GM18861 (cell line): ENCODE data around the gene MAML3.

Experiments
- ATAC-seq: cut with Tn5 transposase; IDR thresholded peaks from one replicate; pipeline ENCODE4 v1.9.1; 2021; ENCODE audit not compliant: unreplicated experiment

Gene MAML3

GRCh38 chr4:139768366-139768765, 385.6 kb downstream of the MAML3 start:
- no peak for ATAC-seq

- no peak for ATAC-seq
Observed at GRCh38 chr4:139767585-139767984, 386.4 kb downstream of the MAML3 start.

- ATAC-seq: no peak
Observed at GRCh38 chr4:139767168-139767567, 386.8 kb downstream of the MAML3 start.

GRCh38 chr4:139764686-139765310, 389.2 kb downstream of the MAML3 start:
- no peak for ATAC-seq

GRCh38 chr4:139764182-139764581, 389.8 kb downstream of the MAML3 start:
- ATAC-seq: no peak

GRCh38 chr4:139763672-139764071, 390.3 kb downstream of the MAML3 start:
- ATAC-seq: no peak

- no peak for ATAC-seq
Observed at GRCh38 chr4:139763205-139763604, 390.8 kb downstream of the MAML3 start.

- ATAC-seq: no peak
Observed at GRCh38 chr4:139762720-139763119, 391.3 kb downstream of the MAML3 start.

GRCh38 chr4:139761461-139761860, 392.5 kb downstream of the MAML3 start:
- peak; percentile 75 for ATAC-seq

- ATAC-seq: no peak
Observed at GRCh38 chr4:139760567-139760966, 393.4 kb downstream of the MAML3 start.

- ATAC-seq: no peak
Observed at GRCh38 chr4:139759097-139759496, 394.9 kb downstream of the MAML3 start.

- no peak for ATAC-seq
Observed at GRCh38 chr4:139756391-139757180, 397.4 kb downstream of the MAML3 start.

- no peak for ATAC-seq
Observed at GRCh38 chr4:139754938-139755337, 399.0 kb downstream of the MAML3 start.

GRCh38 chr4:139753686-139754085, 400.3 kb downstream of the MAML3 start:
- no peak for ATAC-seq

- ATAC-seq: no peak
Observed at GRCh38 chr4:139749835-139750498, 404.0 kb downstream of the MAML3 start.

- ATAC-seq: no peak
Observed at GRCh38 chr4:139749338-139749737, 404.6 kb downstream of the MAML3 start.

GRCh38 chr4:139746431-139747171, 407.4 kb downstream of the MAML3 start:
- ATAC-seq: no peak

GRCh38 chr4:139745111-139745639, 408.8 kb downstream of the MAML3 start:
- ATAC-seq: no peak

GRCh38 chr4:139744232-139744631, 409.8 kb downstream of the MAML3 start:
- no peak for ATAC-seq

GRCh38 chr4:139743027-139743426, 411.0 kb downstream of the MAML3 start:
- ATAC-seq: no peak

- ATAC-seq: no peak
Observed at GRCh38 chr4:139740531-139741041, 413.4 kb downstream of the MAML3 start.
